GM04503 (cell line): ENCODE results near the gene FLRT1.

Experiments used
- DNase-seq: peaks from one replicate; pipeline ENCODE4 v3.0.0-alpha.2; 2012; ENCODE audit warnings: low read depth

Gene FLRT1

DNA sequence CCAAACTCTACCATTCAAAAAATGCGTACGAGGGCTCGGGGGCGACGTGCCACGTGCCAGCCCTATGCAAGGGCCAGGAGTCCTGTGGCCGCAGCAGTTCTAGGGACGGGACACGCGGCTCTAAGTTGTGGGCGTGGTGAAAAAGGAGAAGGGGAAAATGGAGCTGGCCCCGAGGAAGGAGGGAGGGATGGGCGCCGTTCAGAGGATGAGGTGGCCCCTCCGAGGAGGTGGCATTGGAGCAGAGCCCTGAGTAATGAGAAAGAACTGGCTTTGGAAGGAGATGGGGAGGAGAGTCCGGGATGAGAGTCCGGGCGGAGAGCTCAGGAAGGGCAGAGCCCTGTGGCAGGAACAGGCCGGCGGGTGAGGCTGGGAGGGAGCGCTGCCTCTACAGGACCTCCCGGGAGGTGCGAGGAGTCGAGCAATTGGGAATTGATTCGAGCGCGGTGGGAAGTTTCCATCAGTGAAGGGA lies 28.5 kb upstream of the FLRT1 start:
- no peak for DNase-seq

DNA sequence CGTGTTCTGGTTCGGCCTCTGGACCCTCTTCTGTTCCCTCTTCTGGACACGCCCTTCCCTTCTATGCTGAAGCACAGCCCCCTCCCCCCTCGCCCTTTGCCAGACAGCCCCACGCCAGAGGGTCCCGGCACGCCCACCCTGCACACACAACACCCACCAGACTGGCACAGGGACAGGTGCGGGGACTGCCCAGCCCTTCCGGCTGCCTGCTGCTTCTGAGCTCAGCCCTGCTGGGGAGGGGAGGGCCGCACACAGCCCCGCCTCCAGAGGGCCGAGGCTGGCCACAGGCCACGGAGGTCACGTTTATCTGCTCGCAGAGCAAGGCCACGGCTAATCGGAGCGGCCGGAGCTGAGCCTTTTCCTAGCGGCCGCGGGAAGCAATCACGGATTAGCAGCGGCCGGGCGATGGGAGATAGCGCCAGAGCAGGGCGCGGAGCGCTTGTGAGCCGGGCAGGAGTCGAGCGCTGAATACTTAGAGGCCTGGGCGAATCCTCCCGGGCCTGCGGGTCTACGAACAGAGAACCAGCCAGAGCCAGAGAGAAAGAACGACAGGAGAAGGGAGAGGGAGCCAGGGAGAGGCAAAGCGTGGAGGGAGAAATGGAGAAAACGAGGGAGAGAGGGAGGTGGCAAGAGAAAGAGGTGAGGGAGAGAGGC lies 28.0 kb upstream of the FLRT1 start:
- DNase-seq = no peak

DNA sequence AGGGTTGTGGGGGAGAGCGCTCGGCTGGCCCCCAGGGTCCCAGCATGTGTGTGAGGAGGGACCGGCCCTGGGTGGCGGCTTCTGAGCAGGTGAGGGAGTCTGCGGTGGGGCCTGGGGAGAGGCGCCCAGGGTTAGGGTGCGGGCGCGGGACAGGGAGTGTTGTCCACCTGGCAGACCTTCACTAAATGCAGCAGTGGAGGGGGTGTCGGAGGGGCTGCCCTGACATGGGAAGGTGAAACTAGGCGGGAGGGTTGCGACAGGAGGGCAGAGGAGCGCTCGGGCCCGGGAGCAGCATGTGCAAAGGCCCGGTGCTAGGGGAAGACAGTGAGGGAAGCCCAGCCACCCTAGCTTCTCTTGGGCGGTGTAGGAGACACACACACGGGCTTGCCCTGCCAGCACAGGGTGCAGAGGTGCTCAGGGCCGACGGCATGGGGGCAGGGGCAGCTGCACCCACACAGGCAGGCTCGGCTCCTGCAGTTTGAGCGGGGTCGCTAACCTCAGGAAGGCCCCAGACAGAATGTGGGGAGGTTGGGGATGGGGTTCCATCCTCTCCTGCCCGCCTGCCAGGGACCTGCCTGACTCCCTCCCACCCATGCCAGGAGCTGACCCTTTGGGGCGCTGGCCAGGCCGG lies 27.3 kb upstream of the FLRT1 start:
- no peak for DNase-seq

DNA sequence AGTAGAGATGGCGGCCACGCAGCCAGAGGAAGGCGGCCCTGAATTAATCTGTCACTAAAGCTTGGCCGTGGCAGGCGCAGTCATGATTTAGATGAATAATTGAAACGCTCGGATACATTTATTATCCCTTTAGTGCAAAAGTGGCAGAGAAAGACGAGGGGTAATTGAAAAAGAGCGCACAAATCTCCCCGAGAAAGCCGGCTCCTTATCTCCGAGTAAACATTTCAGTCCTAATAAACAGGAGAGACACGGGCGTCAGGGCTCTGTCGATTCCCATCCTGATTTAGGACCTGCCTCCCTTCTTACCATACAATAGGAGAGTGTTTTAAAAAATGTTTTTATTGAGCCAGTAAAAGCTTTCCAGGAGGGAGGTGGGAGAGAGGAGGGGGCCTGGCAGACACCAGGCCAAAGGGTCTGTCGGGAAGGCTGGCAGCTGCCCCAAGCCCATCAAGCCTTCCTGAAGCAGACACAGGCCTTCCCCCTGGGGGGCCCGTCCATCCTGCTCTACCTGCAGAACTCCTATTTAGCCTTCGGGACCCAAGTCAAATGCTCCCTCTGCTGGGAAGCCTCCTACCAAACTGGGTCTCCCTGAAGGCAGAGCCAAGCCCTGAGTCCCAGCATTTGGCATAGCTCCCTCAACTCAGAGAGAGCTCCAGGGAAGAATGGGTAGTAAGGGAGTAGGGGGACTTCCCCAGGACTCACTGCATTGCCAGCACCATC lies 26.7 kb upstream of the FLRT1 start:
- DNase-seq = no peak

DNA sequence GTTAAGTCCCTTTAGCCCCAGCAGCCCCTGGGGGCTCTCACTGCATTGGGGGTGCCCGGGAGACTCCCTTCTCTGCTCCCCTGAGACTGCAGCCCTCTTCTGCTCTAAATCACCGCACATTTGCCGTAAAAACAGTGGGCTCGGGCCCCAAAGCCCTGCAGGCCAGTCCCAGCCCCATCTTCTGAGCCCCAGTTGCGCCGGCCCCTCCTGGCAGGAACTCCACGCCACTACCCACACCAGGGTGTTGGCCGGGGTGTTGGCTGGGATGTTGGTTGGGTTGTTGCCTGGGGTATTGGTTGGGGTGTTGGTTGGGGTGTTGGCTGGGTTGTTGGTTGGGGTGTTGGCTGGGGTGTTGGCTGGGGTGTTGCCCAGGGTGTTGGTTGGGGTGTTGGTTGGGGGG lies 26.0 kb upstream of the FLRT1 start:
- no peak for DNase-seq

DNA sequence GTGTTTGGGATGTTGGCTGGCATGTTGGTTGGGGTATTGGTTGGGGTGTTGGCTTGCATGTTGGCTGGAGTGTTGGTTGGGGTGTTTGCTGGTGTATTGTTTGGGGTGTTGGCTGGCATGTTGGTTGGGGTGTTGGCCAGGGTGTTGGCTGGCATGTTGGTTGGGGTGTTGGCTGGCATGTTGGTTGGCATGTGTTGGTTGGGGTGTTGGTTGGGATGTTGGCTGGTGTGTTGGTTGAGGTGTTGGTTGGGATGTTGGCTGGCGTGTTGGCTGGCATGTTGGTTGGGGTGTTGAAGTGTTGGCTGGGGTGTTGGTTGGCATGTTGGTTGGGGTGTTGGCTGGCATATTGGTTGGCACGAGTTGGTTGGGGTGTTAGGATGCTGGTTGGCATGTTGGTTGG lies 24.9 kb upstream of the FLRT1 start:
- DNase-seq = no peak

DNA sequence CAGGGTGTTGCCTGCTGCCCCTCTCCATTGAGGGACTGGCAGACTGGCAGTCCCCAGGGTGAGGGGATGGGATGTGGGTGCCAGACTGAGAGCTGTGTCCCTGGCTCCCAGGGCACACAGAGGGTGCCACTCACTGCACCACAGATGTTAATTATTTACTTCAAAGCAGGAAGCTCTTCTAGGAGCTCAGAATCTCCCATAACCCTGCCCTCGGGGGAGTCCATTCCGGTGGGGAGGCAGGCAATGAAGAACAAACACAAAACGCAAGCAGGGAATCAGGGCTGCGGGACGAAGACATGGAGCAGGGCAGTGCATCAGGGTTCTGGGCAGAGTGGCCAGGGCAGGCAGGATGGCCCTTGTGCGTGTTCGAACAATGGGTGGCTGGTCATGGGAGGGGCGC lies 24.4 kb upstream of the FLRT1 start:
- DNase-seq = no peak

DNA sequence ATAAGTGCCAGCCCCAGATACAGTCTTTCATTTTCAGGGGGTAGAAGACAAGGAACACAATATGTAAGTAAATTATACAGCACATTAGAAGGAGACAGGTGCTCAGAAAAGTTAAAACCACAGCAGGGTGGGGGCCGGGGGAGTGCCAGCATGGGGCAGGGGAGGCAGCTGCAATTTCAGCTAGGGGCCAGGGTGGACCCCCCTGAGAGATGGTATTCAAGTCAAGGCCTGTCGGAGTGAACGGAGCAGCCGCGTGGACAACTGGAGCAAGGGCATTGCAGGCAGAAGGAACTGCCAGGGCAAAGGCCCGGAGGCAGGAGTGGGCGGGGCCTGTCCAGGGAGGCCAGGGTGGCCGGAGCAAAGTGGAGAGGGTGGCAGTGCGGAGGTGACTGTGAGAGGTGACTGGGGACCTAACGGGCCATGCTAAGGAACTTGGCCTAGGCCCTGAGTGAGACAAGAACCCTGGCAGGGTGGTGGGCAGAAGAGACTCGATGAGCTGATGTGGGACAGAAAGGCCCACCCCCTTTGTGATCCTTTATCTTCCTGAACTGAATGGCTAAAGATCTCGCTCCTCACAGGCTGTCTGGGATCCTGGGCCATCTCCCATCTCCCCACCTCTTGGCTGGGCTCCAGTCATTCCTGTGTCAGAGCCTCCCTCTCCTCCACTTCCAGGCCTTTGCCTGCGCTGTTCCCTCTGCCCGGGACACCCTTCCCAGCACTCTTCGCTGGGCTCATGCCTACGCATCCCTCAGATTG lies 22.4 kb upstream of the FLRT1 start:
- DNase-seq = no peak

DNA sequence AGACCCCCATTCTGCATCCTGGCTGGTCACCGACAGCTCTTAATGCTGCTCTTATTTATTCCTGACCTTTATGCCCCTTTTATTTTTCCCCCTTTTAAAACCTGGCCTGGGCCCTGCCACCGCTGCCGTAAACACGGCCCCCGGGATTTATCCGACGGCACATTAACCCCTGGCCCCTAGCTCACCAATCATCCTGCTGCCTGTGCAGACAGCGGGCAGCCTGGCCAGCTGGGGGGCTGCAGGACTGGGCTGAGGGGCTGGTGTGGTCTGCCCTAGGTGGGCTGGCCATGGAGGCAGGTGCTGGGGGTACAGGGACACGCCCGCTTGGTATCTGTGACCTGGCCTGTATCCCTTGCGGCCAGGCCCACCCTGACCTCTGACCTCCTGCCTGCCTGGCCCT lies 21.4 kb upstream of the FLRT1 start:
- no peak for DNase-seq

DNA sequence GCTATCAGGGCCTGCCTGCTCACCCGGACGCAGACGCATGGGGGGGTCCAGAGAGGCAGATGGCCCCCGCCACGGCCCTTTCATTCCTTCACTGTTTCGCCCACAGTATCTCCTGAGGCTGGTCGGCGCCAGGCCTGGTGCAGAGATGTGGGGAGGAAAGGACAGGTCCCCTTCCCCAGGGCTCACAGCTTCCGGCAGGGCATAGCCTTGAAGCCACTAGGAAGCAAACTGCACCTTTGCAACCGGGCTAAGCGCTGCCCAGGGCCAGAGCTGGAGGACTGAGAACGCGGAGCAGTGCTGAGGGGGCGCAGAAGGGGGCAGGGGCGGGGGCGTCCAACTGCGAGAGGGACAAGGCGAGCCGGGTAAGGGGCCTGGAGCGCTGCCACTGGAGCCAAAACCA lies 20.2 kb upstream of the FLRT1 start:
- DNase-seq = no peak

DNA sequence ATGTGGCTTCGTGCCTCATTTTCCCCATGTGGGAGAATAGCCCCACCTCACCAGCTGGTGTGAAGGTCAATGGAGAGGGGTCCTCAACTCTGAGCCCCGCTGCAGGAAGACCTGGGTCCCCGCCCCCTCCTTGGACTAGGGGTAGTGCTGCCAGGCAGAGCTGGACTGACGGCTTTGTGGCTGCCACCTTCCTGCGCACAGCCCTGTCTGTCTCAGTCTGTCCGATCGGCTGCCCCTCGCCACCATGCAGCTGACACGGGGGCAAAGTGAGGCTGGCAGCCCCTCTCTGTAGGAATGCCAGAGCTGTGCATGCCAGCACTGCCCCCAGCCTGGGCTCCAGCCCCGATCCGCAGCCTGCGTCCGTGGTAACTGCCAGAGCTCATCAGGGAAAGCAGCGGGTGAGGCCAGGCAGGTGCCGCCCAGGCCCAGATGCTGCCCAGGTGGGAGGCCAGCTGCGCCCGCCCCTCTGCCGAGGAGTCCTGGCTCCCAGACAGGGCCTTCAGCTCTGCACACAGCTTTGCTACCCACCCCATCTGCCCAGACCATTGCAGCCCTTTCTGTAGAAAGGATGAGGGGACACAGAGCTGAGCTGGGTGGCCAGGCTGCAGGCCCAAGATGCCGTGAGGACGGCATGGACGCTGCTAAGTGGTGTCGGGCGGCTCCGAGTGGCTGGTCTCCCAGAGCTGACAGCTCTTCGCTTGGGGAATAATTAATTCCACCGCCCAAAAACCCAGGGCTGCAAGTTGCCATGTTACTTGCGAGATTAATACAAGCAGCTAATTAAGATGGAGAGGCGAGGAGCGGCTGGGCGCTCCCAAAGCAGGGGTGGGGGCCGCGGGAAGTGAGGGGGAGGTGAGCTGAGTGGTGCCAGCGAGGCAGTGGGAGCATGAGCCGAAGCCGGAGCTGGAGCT lies 19.5 kb upstream of the FLRT1 start:
- DNase-seq = no peak

DNA sequence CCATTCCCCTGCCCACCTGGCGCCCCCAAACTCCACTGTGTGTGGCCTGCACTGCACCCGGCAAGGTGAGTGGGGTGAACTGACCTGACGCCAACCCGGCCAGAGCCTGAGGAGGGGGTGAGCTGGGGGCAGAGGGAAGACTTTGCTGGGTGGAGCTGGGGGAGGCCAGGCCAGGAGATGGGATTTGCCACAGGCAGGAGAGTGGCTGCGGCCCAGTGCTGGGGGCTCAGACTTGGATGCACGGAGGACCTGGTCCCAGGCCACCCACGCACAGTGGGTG lies 17.8 kb upstream of the FLRT1 start:
- DNase-seq = no peak

DNA sequence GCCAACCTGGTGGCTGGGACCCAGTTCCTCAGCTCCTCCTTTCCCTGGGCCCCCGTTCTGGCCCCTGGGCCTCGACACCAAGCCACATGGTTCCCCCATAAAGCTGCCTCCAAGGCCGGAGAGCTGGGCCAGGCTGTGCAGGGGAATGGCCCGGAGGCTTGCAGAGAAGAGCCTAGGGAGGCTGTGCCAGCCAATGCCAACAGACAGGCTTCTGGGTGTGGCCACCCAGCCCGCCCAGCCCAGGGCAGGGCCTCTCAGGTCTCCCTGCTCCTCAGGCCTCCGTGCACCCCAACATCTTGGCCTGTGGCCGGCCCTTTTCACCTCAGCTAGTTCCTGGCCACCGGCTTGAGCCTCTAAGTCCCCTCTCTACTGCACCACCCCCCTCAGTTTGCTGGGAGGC lies 17.4 kb upstream of the FLRT1 start:
- DNase-seq = no peak

DNA sequence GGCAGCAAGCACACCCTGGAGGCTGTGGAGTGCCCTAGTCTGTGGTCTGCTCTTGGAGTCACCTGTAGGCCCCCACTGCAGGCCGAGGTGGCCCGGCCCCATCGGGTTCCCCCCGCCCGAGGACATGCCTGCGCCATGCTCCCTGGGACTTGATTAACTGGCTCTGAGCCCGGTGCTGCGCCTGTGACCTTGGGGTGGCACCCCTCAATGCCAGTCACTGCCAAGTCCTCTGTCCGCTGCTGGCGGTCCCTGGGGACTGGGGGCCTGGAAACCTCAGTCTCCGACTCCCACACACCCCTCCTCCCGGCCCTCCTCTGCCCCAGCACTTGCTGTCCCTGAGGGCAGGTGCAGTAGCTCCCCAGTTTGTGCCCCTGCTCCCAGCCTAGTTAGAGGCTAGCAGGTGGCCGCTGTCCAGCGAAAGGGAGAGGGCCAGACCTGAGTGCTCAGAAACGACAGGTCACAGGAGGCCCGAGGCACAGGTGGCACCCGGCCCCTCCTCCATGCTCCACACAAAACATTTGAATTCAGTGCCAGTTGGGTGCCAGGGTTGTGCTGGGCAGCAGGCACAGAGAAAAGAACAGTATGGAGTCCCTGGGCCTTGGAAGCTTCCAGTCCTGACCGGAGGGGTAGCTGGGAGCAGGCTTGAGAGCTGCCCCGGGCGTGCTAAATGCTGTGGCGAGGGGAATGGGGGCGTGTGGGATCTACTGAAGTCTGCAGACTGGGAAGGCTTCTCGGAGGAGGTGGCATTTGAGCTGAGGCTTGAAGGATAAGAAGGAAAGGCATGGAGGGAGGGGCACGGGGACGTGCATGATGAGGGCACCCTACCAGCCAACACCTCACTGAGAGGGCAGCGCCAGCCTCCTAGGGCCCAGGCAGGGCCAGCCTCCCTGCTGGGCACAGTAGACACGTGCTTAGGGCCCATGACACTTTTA lies 16.4 kb upstream of the FLRT1 start:
- DNase-seq = no peak

DNA sequence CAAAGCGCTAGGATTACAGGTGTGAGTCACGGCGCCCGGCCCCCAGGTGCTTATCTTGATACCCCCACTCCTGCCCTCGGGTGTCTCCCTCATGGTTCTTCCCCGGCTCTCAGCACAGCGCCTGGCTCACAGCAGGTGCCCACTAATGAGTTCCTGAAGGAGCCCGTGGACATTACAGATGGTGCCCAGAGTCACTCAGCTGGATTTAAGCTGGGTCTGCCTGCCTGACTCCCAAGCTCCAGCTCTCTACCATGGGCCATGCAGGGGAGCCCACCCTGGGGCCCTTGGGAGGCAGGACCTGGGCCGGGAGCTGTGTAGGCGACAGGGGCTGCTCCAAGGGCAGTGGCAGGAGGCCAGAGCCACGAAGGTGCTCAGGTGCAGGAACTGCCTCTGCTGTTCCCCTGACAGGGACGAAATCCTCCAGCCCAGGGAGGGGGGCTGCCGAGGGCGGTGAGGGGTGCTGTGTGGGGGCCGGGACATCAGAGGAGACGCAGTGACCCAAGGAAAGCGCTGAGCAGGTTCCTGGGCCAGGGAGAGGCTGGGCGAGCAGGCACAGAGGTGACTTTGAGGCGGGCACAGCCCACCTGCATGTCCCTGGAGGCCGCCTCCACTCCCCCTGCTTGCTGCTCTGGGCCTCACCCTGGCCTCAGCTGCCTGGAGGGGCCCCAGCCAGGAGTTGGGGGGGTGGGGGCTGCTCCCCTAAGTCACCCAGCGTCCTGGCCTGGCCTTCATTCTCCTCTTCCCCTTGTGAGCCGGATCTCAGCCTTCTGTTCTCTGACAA lies 14.6 kb upstream of the FLRT1 start:
- no peak for DNase-seq

DNA sequence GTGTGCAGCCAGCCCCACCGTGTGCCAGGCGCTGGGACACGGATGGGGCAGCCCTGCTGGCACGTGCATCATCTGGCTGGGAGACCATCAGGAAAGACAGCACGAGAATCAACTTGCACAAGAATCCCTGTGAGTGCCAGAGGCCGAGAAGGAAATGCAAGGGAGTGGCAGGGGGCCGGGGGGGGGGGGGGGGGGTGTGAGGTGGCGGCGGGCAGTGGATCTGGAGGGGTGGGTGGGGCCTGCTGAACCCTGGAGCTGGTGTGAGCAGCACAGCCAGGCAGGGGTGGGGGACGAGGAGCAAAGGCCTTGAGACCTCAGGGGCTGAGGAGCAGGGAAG lies 14.0 kb upstream of the FLRT1 start:
- DNase-seq = no peak

DNA sequence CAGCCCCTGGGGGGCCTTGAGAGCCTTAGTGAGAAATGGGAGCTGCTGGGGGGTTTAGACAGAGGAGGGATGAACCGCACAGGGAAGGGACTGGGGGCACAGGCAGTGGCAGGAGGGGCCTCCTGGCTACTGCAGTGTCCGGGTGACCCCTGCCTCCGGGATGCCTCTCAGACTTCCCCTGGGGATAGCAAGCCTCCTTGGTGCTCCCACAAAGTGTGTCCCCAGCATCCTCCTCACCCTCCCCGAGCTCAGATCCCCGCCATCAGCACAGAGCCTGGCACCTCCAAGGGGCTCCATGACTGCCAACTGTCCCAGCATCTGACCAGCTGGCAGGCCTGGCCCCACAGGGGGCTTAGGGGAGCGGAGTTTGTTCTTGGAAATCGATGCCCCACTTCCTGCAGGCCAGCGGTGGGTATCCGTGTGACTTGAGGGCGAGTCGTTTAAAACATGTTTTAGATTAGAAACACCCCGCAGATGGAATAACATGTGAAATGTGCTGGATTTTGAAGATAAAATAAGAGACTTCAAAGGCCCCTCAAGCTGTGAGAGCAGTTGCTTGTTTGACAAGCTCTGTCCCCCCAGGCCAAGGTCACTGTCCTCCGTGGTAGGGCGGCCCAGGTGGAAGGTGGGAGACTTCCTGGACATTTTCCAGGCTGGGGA lies 13.5 kb upstream of the FLRT1 start:
- no peak for DNase-seq

DNA sequence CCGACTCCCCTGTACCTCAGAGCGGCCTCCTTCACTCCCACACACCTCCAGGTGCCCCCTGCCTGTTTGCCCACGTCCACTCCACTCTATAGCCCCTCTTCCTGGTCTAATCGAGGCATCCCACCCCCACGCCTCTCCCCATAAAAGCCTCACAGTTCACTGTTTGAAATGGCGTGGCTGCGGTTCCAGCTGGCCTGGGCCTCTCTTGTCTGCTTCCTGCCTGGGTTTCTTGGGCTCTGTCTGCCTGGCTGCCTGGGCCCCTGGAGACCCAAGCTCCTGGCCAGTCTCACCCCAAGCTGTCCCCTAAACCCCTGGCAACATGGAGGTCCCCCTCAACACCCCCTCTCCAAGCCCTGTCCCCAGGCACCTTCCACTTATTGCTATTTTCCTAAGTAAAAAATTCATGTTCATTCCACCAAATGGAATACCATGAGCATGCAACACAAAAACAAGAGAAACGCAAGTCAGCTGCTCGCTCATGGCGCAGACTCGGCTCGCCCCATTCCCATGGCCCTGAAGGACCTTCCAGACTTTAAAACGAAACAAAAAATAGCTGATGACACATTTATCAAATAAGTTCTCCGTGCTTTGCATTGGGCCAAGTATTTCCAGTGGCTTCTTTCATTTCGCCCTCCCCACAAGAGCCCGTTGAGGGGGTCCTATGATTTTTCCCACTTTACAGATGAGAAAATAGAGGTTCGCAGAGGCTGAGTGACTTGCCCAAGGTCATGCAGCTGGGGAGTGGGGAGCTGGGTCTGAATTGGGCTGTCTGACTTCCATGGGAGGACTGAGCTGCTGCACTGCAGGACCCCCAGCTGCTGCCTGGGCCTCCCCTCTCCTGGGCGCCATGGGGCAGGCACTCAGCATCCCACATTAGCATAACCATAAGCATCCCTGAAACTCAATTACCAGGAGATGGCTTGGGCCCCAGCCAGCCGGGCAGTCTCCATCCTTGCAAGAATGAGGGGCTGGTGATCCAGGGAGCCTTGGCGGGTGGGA lies 11.7 kb upstream of the FLRT1 start:
- DNase-seq = no peak
